GM12873 (cell line): ENCODE results near the gene ANKRD11.

Experiments
- TF ChIP-seq, protein P1 (sequence below): IDR thresholded peaks from 2 replicates; pipeline ENCODE4 v1.5.1; 2012; ENCODE audit warnings: low read depth, mild to moderate bottlenecking, moderate library complexity, low read length, control low read depth; ENCODE audit not compliant: insufficient read depth; ENCODE audit errors: missing control alignments

ANKRD11 gene

DNA sequence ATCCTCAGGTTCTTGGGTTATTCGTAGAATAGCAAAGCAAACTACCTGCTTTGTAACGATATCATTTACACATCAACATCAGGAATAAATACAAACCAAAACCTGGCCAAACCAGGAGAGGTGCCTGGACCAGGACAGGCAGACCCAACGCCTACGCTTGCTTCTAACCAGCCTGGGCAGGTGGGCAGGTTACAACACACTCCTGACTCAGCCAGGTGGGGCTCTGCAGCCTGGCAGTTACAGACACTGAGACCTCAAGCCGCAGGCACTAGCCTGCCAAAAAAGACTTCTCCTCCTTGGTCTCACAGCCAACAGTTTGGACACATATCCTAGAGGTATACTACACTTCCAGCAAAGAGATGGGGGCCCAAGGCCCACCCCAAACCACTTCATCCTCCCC lies 14.0 kb downstream of the ANKRD11 start:
- TF ChIP-seq, protein P1, sequence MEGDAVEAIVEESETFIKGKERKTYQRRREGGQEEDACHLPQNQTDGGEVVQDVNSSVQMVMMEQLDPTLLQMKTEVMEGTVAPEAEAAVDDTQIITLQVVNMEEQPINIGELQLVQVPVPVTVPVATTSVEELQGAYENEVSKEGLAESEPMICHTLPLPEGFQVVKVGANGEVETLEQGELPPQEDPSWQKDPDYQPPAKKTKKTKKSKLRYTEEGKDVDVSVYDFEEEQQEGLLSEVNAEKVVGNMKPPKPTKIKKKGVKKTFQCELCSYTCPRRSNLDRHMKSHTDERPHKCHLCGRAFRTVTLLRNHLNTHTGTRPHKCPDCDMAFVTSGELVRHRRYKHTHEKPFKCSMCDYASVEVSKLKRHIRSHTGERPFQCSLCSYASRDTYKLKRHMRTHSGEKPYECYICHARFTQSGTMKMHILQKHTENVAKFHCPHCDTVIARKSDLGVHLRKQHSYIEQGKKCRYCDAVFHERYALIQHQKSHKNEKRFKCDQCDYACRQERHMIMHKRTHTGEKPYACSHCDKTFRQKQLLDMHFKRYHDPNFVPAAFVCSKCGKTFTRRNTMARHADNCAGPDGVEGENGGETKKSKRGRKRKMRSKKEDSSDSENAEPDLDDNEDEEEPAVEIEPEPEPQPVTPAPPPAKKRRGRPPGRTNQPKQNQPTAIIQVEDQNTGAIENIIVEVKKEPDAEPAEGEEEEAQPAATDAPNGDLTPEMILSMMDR: no peak

DNA sequence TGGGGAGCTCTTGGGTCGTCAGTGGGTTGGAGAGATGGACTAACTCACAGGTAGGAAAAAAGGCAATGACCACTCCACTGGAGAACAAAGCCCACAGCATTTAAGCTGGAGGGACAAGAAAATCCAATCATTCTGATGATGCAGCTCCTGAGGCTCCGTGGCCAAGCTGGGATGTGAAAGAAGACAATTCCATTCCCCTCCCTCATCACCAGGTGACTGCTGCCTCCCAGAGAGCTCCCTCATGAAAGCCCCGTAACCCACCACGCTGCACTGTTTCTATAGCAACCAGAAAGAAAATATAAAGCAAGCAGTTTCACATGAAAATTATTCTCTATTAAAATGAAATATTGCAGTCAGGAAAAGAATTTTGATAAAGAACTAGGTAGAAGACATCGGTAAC lies 15.2 kb downstream of the ANKRD11 start:
- TF ChIP-seq, protein P1: no peak

DNA sequence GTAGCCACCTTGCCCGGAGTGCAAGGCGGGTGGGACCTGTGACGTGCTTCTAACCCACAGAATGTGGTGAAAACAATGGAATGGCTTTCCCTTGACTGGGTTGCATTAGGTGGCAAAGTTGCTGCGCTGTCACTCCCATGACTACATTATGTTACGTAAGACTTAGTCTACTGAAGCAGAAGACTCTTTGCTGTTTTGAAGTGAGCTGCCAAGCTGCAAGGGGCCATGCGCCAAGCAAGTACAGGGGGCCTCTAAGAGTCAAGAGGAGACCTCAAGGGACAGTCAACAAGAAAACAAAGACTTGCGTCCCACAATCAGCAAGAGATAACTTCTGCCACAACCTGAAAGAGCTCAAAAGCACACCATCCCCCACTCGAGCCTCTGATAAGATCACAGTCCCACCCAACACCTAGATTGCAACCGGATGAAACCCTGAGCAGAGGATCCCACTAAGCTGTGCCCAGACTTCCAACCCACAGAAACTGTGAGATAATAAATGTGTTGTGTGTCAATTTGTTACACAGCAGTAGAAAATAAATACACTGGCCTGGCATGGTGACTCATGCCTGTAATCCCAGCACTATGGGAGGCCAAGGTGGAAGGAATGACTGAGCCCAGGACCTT lies 16.5 kb downstream of the ANKRD11 start:
- TF ChIP-seq, protein P1: no peak

DNA sequence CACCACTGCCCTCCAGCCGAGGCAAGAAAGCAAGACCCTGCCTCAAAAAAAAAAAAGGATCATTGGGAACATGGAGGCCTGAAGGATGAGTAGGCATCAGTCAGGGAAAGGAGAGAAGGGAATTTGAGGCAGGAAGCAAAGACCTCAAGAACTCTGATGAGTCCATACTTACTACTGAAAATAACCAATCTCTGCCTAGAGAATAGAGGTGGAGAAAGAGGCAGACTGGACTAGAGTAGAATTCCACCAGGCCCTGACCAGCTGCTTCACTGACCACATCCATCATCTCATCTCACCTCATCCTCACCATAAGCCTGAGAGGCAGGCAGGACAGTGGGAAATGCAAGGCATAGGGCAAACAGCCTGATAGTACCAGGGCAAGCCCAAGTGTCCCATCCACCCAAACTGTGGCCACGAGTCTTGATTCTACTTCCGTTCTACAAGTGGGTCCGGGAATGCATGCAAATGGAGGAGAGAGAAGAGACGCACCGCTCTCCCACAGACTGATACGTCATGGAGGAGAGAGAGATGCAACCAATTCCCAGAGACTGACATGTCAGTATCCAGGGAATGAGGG lies 17.1 kb downstream of the ANKRD11 start:
- TF ChIP-seq, protein P1: no peak

- TF ChIP-seq, protein P1: no peak
Observed at GRCh38 chr16:89472711-89473075, 17.7 kb downstream of the ANKRD11 start.

GRCh38 chr16:89467382-89467781 lies 23.0 kb downstream of the ANKRD11 start:
- TF ChIP-seq, protein P1: no peak

GRCh38 chr16:89466920-89467319 lies 23.4 kb downstream of the ANKRD11 start:
- TF ChIP-seq, protein P1: no peak
